ENCODE measurements around the gene PNPLA7.

Gene PNPLA7

GRCh38 chr9:137445275-137445807 is 104.9 kb downstream of the PNPLA7 start:
- DNase-seq (ENCODE audit: low read depth) = no peak
- H3K4me3 ChIP-seq (ENCODE audit: low read depth, low read length) = no peak overlapping the region
- peak; percentile 83 for TF ChIP-seq CTCF (IDR thresholded peaks at IDR 0.05; ENCODE audit: control insufficient read depth, extremely low read depth, insufficient read depth)

- TF ChIP-seq CTCF (IDR thresholded peaks at IDR 0.05; ENCODE audit: control insufficient read depth, extremely low read depth, insufficient read depth) = no peak
- no peak for DNase-seq (ENCODE audit: low read depth)
- H3K4me3 ChIP-seq (ENCODE audit: low read depth, low read length) = no peak overlapping the region
These were observed 106.0 kb downstream of the PNPLA7 start for GRCh38 chr9:137444106-137444790.

- H3K4me3 ChIP-seq (ENCODE audit: low read depth, low read length) = no peak overlapping the region
- no peak for DNase-seq (ENCODE audit: low read depth)
- TF ChIP-seq CTCF (IDR thresholded peaks at IDR 0.05; ENCODE audit: control insufficient read depth, extremely low read depth, insufficient read depth) = no peak
These were observed 108.3 kb downstream of the PNPLA7 start for GRCh38 chr9:137441935-137442321.

- peak; percentile 66 for DNase-seq (ENCODE audit: low read depth)
- H3K4me3 ChIP-seq (ENCODE audit: low read depth, low read length) = peak within 1 kb of the TSS; percentile 44
- no peak for TF ChIP-seq CTCF (IDR thresholded peaks at IDR 0.05; ENCODE audit: control insufficient read depth, extremely low read depth, insufficient read depth)
These were observed 108.8 kb downstream of the PNPLA7 start, which contains the start of gene ENTPD8 for GRCh38 chr9:137441289-137441934. TSS of gene ENTPD8 (minus strand) at chr9:137441357. CDS start at chr9:137438285, 3,072 bp downstream.

- TF ChIP-seq CTCF (IDR thresholded peaks at IDR 0.05; ENCODE audit: control insufficient read depth, extremely low read depth, insufficient read depth) = no peak
- H3K4me3 ChIP-seq (ENCODE audit: low read depth, low read length) = no peak overlapping the region
- DNase-seq (ENCODE audit: low read depth) = no peak
These were observed 111.0 kb downstream of the PNPLA7 start for GRCh38 chr9:137439158-137439714.

GRCh38 chr9:137438591-137439157 is 111.5 kb downstream of the PNPLA7 start:
- TF ChIP-seq CTCF (IDR thresholded peaks at IDR 0.05; ENCODE audit: control insufficient read depth, extremely low read depth, insufficient read depth) = no peak
- DNase-seq (ENCODE audit: low read depth) = no peak
- no peak overlapping the region for H3K4me3 ChIP-seq (ENCODE audit: low read depth, low read length)

Measured in LNCaP clone FGC (cell line).